GM12874 (cell line): ENCODE measurements around the gene GSAP.

Experiments used
- TF ChIP-seq, protein P1 (sequence below): IDR thresholded peaks from 2 replicates; pipeline ENCODE4 v1.5.1; 2011; ENCODE audit warnings: low read depth, mild to moderate bottlenecking, control low read depth, low read length, moderate library complexity; ENCODE audit not compliant: insufficient read depth

The GSAP gene

GRCh38 chr7:77313876-77314480 lies 102.2 kb downstream of the GSAP start:
- TF ChIP-seq, protein P1, sequence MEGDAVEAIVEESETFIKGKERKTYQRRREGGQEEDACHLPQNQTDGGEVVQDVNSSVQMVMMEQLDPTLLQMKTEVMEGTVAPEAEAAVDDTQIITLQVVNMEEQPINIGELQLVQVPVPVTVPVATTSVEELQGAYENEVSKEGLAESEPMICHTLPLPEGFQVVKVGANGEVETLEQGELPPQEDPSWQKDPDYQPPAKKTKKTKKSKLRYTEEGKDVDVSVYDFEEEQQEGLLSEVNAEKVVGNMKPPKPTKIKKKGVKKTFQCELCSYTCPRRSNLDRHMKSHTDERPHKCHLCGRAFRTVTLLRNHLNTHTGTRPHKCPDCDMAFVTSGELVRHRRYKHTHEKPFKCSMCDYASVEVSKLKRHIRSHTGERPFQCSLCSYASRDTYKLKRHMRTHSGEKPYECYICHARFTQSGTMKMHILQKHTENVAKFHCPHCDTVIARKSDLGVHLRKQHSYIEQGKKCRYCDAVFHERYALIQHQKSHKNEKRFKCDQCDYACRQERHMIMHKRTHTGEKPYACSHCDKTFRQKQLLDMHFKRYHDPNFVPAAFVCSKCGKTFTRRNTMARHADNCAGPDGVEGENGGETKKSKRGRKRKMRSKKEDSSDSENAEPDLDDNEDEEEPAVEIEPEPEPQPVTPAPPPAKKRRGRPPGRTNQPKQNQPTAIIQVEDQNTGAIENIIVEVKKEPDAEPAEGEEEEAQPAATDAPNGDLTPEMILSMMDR: no peak

GRCh38 chr7:77313085-77313484 lies 103.1 kb downstream of the GSAP start:
- TF ChIP-seq, protein P1: no peak

DNA sequence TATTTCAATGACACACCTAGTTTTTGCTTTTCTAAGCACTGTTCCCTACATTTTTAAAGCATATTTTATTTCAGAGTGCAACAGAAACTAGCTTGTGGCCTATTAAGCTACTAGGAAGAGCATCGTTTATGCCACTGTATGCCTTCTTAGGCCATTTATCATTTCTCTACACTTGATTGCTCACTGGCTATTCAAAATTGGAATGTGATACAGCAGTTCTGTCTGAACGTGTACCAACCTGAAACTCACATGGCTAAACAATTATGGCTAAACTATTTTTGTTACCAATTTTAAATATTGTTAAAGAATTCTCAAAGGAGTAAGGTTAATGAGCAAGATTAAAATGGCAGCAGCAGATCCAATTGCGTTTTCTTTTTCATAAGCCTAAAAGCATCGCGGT lies 105.2 kb downstream of the GSAP start:
- TF ChIP-seq, protein P1: no peak

DNA sequence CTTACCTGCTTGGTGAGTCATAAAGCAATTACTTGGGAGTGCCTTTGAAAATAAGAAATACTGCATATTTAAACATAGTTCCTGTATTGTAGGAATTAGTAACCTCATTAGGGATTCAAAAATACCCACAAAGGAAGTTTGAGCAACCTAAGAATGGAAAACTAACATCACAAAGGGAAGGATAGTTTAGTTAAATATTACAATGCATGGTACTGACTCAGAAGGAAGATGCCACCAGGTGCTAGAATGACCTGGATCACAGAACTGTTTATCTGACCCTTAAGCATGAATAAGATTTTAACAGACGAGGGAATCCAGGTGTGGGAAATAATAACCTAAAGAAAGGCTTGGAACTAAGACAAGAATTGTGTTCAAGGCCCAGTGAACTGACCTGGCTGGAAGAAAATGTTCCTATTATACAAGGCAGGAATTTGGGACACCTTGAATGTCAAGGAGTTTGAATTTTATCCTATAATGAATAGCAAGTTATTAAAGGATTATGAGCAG lies 106.4 kb downstream of the GSAP start:
- TF ChIP-seq, protein P1: no peak

DNA sequence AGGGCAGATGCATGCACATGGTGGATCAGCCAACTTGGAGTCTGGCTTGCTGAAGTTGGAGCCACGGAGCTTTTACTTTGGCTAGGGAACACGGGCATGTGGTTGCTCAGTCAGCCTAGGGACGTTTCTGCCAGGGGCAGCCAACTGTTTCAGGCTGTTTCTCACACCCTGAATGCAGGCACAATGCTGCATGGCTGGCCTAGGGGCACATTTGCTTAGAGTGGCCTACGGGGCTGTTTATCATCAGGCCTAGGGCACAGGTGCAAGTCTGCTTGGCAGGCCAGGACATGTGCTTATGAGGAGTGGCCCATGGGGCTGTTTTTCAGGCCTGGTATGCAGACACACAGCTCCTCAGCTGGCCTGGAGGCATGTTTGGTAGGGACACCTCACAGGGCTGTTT lies 107.4 kb downstream of the GSAP start:
- TF ChIP-seq, protein P1: no peak

GRCh38 chr7:77306231-77307067 lies 109.7 kb downstream of the GSAP start:
- TF ChIP-seq, protein P1: no peak

DNA sequence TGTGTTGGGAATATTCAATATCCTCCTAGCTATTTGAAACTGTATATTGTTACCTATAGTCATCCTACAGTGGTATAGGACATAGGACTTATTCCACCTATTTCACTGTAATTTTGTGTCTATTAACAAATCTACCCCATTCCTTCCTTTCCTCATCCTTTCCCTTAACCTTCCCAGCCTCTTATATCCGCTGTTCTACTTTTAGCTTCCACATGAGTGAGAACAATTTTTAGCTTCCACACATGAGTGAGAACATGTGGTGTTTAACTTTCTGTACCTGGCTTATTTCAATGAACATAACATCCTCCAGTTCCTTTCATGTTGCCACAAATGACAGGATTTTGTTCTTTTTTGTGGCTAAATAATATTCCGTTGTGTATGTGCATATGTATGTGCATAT lies 120.6 kb downstream of the GSAP start:
- TF ChIP-seq, protein P1: no peak
